Adipose tissue (tissue), 3 donors: Measurements from ENCODE around the gene SEMA4D. TPM values are rescaled to one million over a fixed set of nuclear protein-coding genes. Genes with fewer than 3 reads are reported as not detected.

Source experiments
- H3K27ac ChIP-seq: one replicate; pipeline ENCODE4 v1.5.1; 2013; ENCODE audit warnings: low read depth, low read length
- WGBS, 3 donors: extraction: QIAGEN DNeasy Blood & Tissue Kit; methylation state at CpG; one replicate each; pipeline ENCODE4 v1.1.7; 2013; 5-methylcytosine and 5-hydroxymethylcytosine counted together
- polyA plus RNA-seq, 3 donors: library from polyadenylated mRNA; stranded (reverse); fragments of 200-250 nt; gene quantifications; one replicate each; pipeline ENCODE4 v1.2.3, GENCODE V29; 2013
- donor health status: healthy with polysubstance abuse.
- donor health status: Bipolar disorder and iron deficiency.
- donor health status: healthy.

The SEMA4D gene
- polyA plus RNA-seq, 3 donors = 3.1 to 4.9 (median 4.1) TPM

- 85 to 91% (median 88%) methylated on average over 8 of the region's 8 CpGs for WGBS, 3 donors
- H3K27ac ChIP-seq = no peak overlapping the region
These were observed 39.0 kb downstream of the SEMA4D start for GRCh38 chr9:89458768-89459496.

- WGBS, 3 donors = 90 to 93% (median 91%) methylated on average over 9 of the region's 9 CpGs
- no peak overlapping the region for H3K27ac ChIP-seq
These were observed 40.5 kb downstream of the SEMA4D start for GRCh38 chr9:89457376-89457855.

GRCh38 chr9:89455356-89455824 is 42.5 kb downstream of the SEMA4D start:
- no peak overlapping the region for H3K27ac ChIP-seq
- 69 to 93% (median 74%) methylated on average over 9 of the region's 9 CpGs for WGBS, 3 donors

- 87 to 94% (median 90%) methylated on average over 25 of the region's 25 CpGs for WGBS, 3 donors
- H3K27ac ChIP-seq = no peak overlapping the region
These were observed 43.2 kb downstream of the SEMA4D start for GRCh38 chr9:89454498-89455355.

GRCh38 chr9:89453452-89453851 is 44.5 kb downstream of the SEMA4D start:
- no peak overlapping the region for H3K27ac ChIP-seq
- 80 to 90% (median 87%) methylated on average over 11 of the region's 11 CpGs for WGBS, 3 donors

- 88 to 96% (median 89%) methylated on average over 7 of the region's 7 CpGs for WGBS, 3 donors
- no peak overlapping the region for H3K27ac ChIP-seq
These were observed 45.4 kb downstream of the SEMA4D start for GRCh38 chr9:89452561-89452960.

- 96 to 97% (median 96%) methylated on average over 2 of the region's 2 CpGs for WGBS, 3 donors
- no peak overlapping the region for H3K27ac ChIP-seq
These were observed 47.7 kb downstream of the SEMA4D start for GRCh38 chr9:89450213-89450612.

- 81 to 87% (median 81%) methylated on average over 17 of the region's 17 CpGs for WGBS, 3 donors
These were observed 48.6 kb downstream of the SEMA4D start for GRCh38 chr9:89449261-89449671.

GRCh38 chr9:89448821-89449220 is 49.1 kb downstream of the SEMA4D start:
- WGBS, 3 donors = 77 to 82% (median 81%) methylated on average over 8 of the region's 8 CpGs
- H3K27ac ChIP-seq = no peak overlapping the region

More at GRCh38 chr9:89449261-89449671, 48.6 kb downstream of the SEMA4D start:
- H3K27ac ChIP-seq = no peak overlapping the region

GRCh38 chr9:89448381-89448780 is 49.5 kb downstream of the SEMA4D start:
- WGBS, 3 donors = 71 to 88% (median 75%) methylated on average over 11 of the region's 11 CpGs

GRCh38 chr9:89447416-89447815 is 50.5 kb downstream of the SEMA4D start:
- 96 to 98% (median 96%) methylated on average over 8 of the region's 8 CpGs for WGBS, 3 donors
- no peak overlapping the region for H3K27ac ChIP-seq

More at GRCh38 chr9:89448381-89448780, 49.5 kb downstream of the SEMA4D start:
- no peak overlapping the region for H3K27ac ChIP-seq

GRCh38 chr9:89446961-89447310 is 51.0 kb downstream of the SEMA4D start:
- no peak overlapping the region for H3K27ac ChIP-seq
- WGBS, 3 donors = 88 to 93% (median 90%) methylated on average over 8 of the region's 8 CpGs

GRCh38 chr9:89446261-89446960 is 51.5 kb downstream of the SEMA4D start:
- WGBS, 3 donors = 90 to 92% (median 91%) methylated on average over 13 of the region's 13 CpGs

GRCh38 chr9:89445801-89446251 is 52.1 kb downstream of the SEMA4D start:
- WGBS, 3 donors = 82 to 94% (median 93%) methylated on average over 8 of the region's 8 CpGs
- no peak overlapping the region for H3K27ac ChIP-seq

More at GRCh38 chr9:89446261-89446960, 51.5 kb downstream of the SEMA4D start:
- no peak overlapping the region for H3K27ac ChIP-seq

GRCh38 chr9:89444925-89445765 is 52.8 kb downstream of the SEMA4D start:
- 83 to 87% (median 84%) methylated on average over 16 of the region's 16 CpGs for WGBS, 3 donors
- H3K27ac ChIP-seq = no peak overlapping the region

- H3K27ac ChIP-seq = no peak overlapping the region
- 68 to 82% (median 74%) methylated on average over 9 of the region's 9 CpGs for WGBS, 3 donors
These were observed 53.6 kb downstream of the SEMA4D start for GRCh38 chr9:89444274-89444673.

GRCh38 chr9:89442981-89443814 is 54.7 kb downstream of the SEMA4D start:
- WGBS, 3 donors = 87 to 88% (median 87%) methylated on average over 18 to 22 of the region's 22 CpGs
- H3K27ac ChIP-seq = no peak overlapping the region
